PFSK-1 (cell line): Measurements from ENCODE around the gene HK3.

Experiments
- FOXP2 ChIP-seq: optimal IDR thresholded peaks from 2 replicates; pipeline ENCODE3; 2011; ENCODE audit warnings: borderline replicate concordance, control low read depth, inconsistent platforms; ENCODE audit not compliant: insufficient read depth; ENCODE audit errors: extremely low read length, extremely low read depth
- POLR2AphosphoS5 ChIP-seq: IDR thresholded peaks from 2 replicates; pipeline ENCODE4 v1.6.1; 2012; ENCODE audit warnings: low read depth, mild to moderate bottlenecking, control low read depth, low read length, moderate library complexity
- SIN3A ChIP-seq: IDR thresholded peaks from 2 replicates; pipeline ENCODE4 v1.6.1; 2012; ENCODE audit warnings: mild to moderate bottlenecking, low read length, moderate library complexity, borderline replicate concordance; ENCODE audit not compliant: insufficient read depth
- TAF1 ChIP-seq: IDR thresholded peaks from 2 replicates; pipeline ENCODE4 v1.6.1; 2012; ENCODE audit warnings: low read length, control low read depth, borderline replicate concordance; ENCODE audit not compliant: insufficient read depth
- TF ChIP-seq, protein P1 (sequence below), 2 experiments: IDR thresholded peaks; 2 replicates each; pipeline versions ENCODE4 v1.6.1 to v1.8.0; 2011 to 2012; ENCODE audit warnings: low read depth in 2 of 2, low read length in 2 of 2, control low read depth in 1 of 2, inconsistent platforms in 1 of 2, mild to moderate bottlenecking in 1 of 2, moderate library complexity in 1 of 2; ENCODE audit not compliant: insufficient read depth in 1 of 2

Gene HK3

GRCh38 chr5:176832162-176832561 is 67.0 kb downstream of the HK3 start:
- no peak for TF ChIP-seq FOXP2
- TF ChIP-seq, protein P1, sequence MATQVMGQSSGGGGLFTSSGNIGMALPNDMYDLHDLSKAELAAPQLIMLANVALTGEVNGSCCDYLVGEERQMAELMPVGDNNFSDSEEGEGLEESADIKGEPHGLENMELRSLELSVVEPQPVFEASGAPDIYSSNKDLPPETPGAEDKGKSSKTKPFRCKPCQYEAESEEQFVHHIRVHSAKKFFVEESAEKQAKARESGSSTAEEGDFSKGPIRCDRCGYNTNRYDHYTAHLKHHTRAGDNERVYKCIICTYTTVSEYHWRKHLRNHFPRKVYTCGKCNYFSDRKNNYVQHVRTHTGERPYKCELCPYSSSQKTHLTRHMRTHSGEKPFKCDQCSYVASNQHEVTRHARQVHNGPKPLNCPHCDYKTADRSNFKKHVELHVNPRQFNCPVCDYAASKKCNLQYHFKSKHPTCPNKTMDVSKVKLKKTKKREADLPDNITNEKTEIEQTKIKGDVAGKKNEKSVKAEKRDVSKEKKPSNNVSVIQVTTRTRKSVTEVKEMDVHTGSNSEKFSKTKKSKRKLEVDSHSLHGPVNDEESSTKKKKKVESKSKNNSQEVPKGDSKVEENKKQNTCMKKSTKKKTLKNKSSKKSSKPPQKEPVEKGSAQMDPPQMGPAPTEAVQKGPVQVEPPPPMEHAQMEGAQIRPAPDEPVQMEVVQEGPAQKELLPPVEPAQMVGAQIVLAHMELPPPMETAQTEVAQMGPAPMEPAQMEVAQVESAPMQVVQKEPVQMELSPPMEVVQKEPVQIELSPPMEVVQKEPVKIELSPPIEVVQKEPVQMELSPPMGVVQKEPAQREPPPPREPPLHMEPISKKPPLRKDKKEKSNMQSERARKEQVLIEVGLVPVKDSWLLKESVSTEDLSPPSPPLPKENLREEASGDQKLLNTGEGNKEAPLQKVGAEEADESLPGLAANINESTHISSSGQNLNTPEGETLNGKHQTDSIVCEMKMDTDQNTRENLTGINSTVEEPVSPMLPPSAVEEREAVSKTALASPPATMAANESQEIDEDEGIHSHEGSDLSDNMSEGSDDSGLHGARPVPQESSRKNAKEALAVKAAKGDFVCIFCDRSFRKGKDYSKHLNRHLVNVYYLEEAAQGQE (IDR thresholded peaks at IDR 0.05; ENCODE audit: insufficient read depth in 1 of 2, low read depth in 2 of 2, low read length in 2 of 2), result no peak
- TF ChIP-seq POLR2AphosphoS5, result no peak
- no peak for TF ChIP-seq TAF1
- no peak for TF ChIP-seq SIN3A

GRCh38 chr5:176831425-176831824 is 67.7 kb downstream of the HK3 start:
- TF ChIP-seq POLR2AphosphoS5 (no peak), FOXP2 (no peak), SIN3A (no peak), TAF1 (no peak)
- TF ChIP-seq, protein P1 (IDR thresholded peaks at IDR 0.05; ENCODE audit: insufficient read depth in 1 of 2, low read depth in 2 of 2, low read length in 2 of 2), result no peak

- TF ChIP-seq, protein P1 (IDR thresholded peaks at IDR 0.05; ENCODE audit: insufficient read depth in 1 of 2, low read depth in 2 of 2, low read length in 2 of 2), result no peak
- no peak for TF ChIP-seq SIN3A
These were observed 68.1 kb downstream of the HK3 start for GRCh38 chr5:176830995-176831423.
